ENCODE measurements around the gene HBA2. TPM values are rescaled to one million over a fixed set of nuclear protein-coding genes. Genes with fewer than 3 reads are reported as not detected.

HBA2 gene
- total RNA-seq, 2 experiments from 2014 or later = not detected

DNA sequence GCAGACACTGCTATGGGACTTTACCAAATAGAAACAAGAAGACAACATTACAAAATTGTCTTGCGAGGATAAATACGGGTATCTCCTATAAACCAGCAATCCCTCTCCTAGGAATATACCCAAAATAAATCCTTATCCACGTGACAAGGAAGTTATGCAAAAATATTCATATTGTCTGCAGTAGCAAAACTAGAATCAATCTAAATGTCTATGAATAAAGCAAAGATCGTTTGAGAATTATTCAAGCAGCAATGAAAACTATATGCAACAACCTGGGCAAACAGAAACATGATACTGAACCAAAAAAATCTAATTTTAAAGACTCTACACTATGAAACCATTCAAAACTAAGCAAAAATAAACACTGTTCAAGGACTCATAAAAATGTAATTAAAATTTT lies 47.3 kb downstream of the HBA2 start:
- no peaks in the 10 kb centered on the region for H3K27me3 Mint-ChIP-seq

More for the DNA sequence above, 47.3 kb downstream of the HBA2 start:
- no peak for ATAC-seq
- Mint-ChIP-seq H3K36me3 (ENCODE audit: low read depth) (peaks cover 29% of the 10 kb centered on the region), H3K27ac (no peak overlapping the region), H3K4me1 (peaks cover 2% of the 10 kb centered on the region), H3K9me3 (ENCODE audit: low read depth) (no peaks in the 10 kb centered on the region), H3K4me3 (no peak overlapping the region)
- intact Hi-C loops (cut with DNase I, micrococcal nuclease) = no loop called here
- no peak for DNase-seq
- POLR2A ChIA-PET = no interaction called here
- CTCF ChIA-PET = interaction anchor here (0.8 to 2.5 kb wide), 2 partner anchors 8 to 10 kb away, joined by 4 to 9 read pairs; no protein-coding TSS in a partner anchor

Other genes starting within 250 kb of the HBA2 start
- gene POLR3K, start 119.3 kb upstream of the HBA2 start, total RNA-seq = 10 to 100 TPM; 31.9 to 46.8 TPM
- 10 to 100 TPM; 42.5 to 50.0 TPM for gene SNRNP25, start 119.0 kb upstream of the HBA2 start, total RNA-seq
- gene RHBDF1, start 100.2 kb upstream of the HBA2 start, total RNA-seq = under 1 TPM in 1 of 2 experiments, not detected in 1; 0.40 TPM
- gene MPG, start 94.7 kb upstream of the HBA2 start, total RNA-seq = 10 to 100 TPM; 47.0 to 57.0 TPM
- gene NPRL3, start 34.2 kb upstream of the HBA2 start, total RNA-seq = 10 to 100 TPM; 49.1 to 53.9 TPM
- not detected for gene HBZ, start 20.2 kb upstream of the HBA2 start, total RNA-seq
- gene HBM, start 6.9 kb upstream of the HBA2 start, total RNA-seq = not detected
- gene HBA1, start 3.8 kb downstream of the HBA2 start, total RNA-seq = not detected
- 1 to 10 TPM in 1 of 2 experiments, under 1 TPM in 1; 0.37 to 1.1 TPM for gene HBQ1, start 7.6 kb downstream of the HBA2 start, total RNA-seq
- 10 to 100 TPM; 44.6 to 50.1 TPM for gene LUC7L, start 56.6 kb downstream of the HBA2 start, total RNA-seq
- 10 to 100 TPM; 11.3 to 15.2 TPM for gene FAM234A, start 61.9 kb downstream of the HBA2 start, total RNA-seq
- gene RGS11, start 103.1 kb downstream of the HBA2 start, total RNA-seq = under 1 TPM; 0.11 to 0.12 TPM
- not detected for gene ARHGDIG, start 107.7 kb downstream of the HBA2 start, total RNA-seq
- not detected for gene PDIA2, start 110.3 kb downstream of the HBA2 start, total RNA-seq
- 10 to 100 TPM; 20.0 to 23.8 TPM for gene AXIN1, start 179.8 kb downstream of the HBA2 start, total RNA-seq
- gene MRPL28, start 197.7 kb downstream of the HBA2 start, total RNA-seq = 10 to 100 TPM; 90.2 to 94.4 TPM
- gene PGAP6, start 209.1 kb downstream of the HBA2 start, total RNA-seq = 10 to 100 TPM; 22.9 to 40.8 TPM
- gene NME4, start 224.3 kb downstream of the HBA2 start, total RNA-seq = 10 to 100 TPM; 55.9 to 72.1 TPM
- 10 to 100 TPM; 11.5 to 13.0 TPM for gene DECR2, start 229.0 kb downstream of the HBA2 start, total RNA-seq